GM12874 (cell line): ENCODE data around the gene INPP4A.

Source experiments
- TF ChIP-seq, protein P1 (sequence below): IDR thresholded peaks from 2 replicates; pipeline ENCODE4 v1.5.1; 2011; ENCODE audit warnings: low read depth, mild to moderate bottlenecking, control low read depth, low read length, moderate library complexity; ENCODE audit not compliant: insufficient read depth

The INPP4A gene

DNA sequence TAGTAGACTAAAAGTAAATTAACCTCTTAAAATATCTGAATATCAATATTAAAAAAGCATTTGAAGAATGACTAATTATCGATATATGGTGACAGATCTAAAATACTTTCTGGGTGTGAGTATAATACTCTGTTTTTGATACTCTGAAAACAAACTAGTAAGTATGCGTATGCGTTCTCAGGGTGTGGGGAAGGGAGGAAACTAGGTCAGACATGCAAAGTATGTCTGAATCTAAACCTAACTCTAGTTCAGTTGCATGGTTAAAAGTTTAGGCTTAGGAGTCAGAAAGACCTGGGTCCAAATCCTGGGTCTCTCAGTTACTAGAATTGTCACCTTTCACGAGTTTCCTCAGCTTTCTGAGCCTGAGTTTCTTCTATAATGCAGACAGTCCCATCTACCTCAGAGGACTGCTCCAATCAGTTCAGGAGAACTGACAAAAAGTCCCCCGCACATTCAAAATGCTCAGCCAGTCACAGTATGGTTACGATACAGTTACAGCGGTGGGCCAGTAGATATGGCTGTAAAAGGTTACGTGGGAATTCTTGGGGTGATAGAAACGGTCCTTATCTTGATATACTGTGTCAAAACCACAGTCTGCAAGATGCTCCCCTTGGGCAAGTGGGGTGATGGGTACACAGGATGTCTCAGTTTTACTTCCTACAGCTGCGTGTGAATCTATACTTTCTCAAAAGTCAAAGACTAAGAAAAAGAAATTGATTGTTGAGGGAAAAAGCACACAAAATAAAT lies 192.9 kb downstream of the INPP4A start:
- TF ChIP-seq, protein P1, sequence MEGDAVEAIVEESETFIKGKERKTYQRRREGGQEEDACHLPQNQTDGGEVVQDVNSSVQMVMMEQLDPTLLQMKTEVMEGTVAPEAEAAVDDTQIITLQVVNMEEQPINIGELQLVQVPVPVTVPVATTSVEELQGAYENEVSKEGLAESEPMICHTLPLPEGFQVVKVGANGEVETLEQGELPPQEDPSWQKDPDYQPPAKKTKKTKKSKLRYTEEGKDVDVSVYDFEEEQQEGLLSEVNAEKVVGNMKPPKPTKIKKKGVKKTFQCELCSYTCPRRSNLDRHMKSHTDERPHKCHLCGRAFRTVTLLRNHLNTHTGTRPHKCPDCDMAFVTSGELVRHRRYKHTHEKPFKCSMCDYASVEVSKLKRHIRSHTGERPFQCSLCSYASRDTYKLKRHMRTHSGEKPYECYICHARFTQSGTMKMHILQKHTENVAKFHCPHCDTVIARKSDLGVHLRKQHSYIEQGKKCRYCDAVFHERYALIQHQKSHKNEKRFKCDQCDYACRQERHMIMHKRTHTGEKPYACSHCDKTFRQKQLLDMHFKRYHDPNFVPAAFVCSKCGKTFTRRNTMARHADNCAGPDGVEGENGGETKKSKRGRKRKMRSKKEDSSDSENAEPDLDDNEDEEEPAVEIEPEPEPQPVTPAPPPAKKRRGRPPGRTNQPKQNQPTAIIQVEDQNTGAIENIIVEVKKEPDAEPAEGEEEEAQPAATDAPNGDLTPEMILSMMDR: no peak

DNA sequence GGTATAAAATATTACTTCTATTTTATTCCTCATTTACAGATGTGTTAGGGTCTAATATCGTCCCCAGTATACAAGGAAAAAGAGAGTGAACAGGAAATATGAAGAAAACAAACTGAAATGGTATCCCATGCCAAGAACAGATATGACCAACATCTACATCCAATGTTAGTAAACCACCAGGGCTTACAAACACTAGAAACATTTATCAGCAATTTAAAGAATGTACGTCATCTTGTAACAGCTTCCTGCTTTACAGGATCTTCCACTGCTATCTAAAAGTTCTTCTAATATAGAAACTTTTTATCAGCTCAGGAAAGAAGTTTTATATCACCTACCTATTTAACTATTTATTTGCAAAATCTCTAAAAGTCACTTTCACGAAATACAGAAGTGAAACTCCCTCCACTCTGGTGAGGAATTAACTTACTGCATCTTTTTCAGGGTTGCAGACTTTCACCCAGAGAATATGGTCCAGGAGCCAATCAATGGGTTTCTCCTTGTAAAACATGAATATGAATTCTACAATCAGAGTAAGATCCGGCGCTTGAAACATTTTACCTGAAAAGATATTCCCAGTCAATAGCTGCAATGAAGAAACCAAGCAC lies 198.9 kb downstream of the INPP4A start:
- TF ChIP-seq, protein P1: no peak
